ENCODE data around the gene OLFML2B. TPM values are rescaled to one million over a fixed set of nuclear protein-coding genes. Genes with fewer than 3 reads are reported as not detected.
A peak's percentile ranks its signal among the peaks of the same experiment; 100 is the strongest.
"Not testable (repeated sequence)": the region's sequence is repeated elsewhere in the genome, so short reads cannot be mapped to it uniquely, and the experiment has no call there.

The OLFML2B gene
- total RNA-seq (16.0 TPM), polyA plus RNA-seq (11.9 TPM)

GRCh38 chr1:162023547-162024501 lies at the start of gene OLFML2B:
TSS of gene OLFML2B (minus strand) at chr1:162023869. CDS start at chr1:162023430, 439 bp downstream.
- Histone ChIP-seq H3K4me3 (ENCODE audit: low read depth, low read length) (peak within 1 kb of the TSS; percentile 45), H3K36me3 (ENCODE audit: insufficient read depth) (no peaks in the 10 kb centered on the region), H3K27ac (ENCODE audit: low read depth) (no peak within 1 kb of the TSS), H3K4me1 (ENCODE audit: insufficient read depth) (no peaks in the 10 kb centered on the region)
- no peak for DNase-seq (ENCODE audit: extremely low spot score)
- under 1% methylated on average over 85 of the region's 85 CpGs for WGBS

GRCh38 chr1:162072740-162073139 lies 49.1 kb upstream of the OLFML2B start:
- WGBS: 71% methylated on average over 3 of the region's 3 CpGs
- Histone ChIP-seq H3K4me3 (ENCODE audit: low read depth, low read length) (no peak overlapping the region), H3K27ac (ENCODE audit: low read depth) (no peak overlapping the region), H3K36me3 (ENCODE audit: insufficient read depth) (no peaks in the 10 kb centered on the region), H3K4me1 (ENCODE audit: insufficient read depth) (no peaks in the 10 kb centered on the region)
- DNase-seq (ENCODE audit: extremely low spot score): no peak

- Histone ChIP-seq H3K36me3 (ENCODE audit: insufficient read depth) (no peaks in the 10 kb centered on the region), H3K27ac (ENCODE audit: low read depth) (no peak overlapping the region), H3K4me1 (ENCODE audit: insufficient read depth) (no peaks in the 10 kb centered on the region), H3K4me3 (ENCODE audit: low read depth, low read length) (peak overlapping the region; percentile 87)
- WGBS: 50% methylated on average over 7 of the region's 7 CpGs
- DNase-seq (ENCODE audit: extremely low spot score): no peak
Measured at GRCh38 chr1:162070825-162071224, 47.2 kb upstream of the OLFML2B start.

GRCh38 chr1:162070094-162070748 lies 46.6 kb upstream of the OLFML2B start:
- Histone ChIP-seq H3K36me3 (ENCODE audit: insufficient read depth) (no peaks in the 10 kb centered on the region), H3K4me1 (ENCODE audit: insufficient read depth) (no peaks in the 10 kb centered on the region), H3K4me3 (ENCODE audit: low read depth, low read length) (peak overlapping the region; percentile 87), H3K27ac (ENCODE audit: low read depth) (no peak overlapping the region)
- 2% methylated on average over 29 of the region's 29 CpGs for WGBS
- DNase-seq (ENCODE audit: extremely low spot score): no peak

- whole genome bisulfite sequencing: under 1% methylated on average over 95 of the region's 95 CpGs
- H3K36me3 ChIP-seq (ENCODE audit: insufficient read depth): no peaks in the 10 kb centered on the region
- DNase-seq (ENCODE audit: extremely low spot score): no peak
- H3K4me3 ChIP-seq (ENCODE audit: low read depth, low read length): peak within 1 kb of the TSS; percentile 87
- peak within 1 kb of the TSS; percentile 4 for H3K27ac ChIP-seq (ENCODE audit: low read depth)
- no peaks in the 10 kb centered on the region for H3K4me1 ChIP-seq (ENCODE audit: insufficient read depth)
Measured at GRCh38 chr1:162069334-162070093, 45.8 kb upstream of the OLFML2B start, which contains the start of gene NOS1AP. TSS of gene NOS1AP (plus strand) at chr1:162069691. CDS start at chr1:162070178, 487 bp downstream.

- Histone ChIP-seq H3K36me3 (ENCODE audit: insufficient read depth) (no peaks in the 10 kb centered on the region), H3K27ac (ENCODE audit: low read depth) (no peak overlapping the region), H3K4me3 (ENCODE audit: low read depth, low read length) (no peak overlapping the region), H3K4me1 (ENCODE audit: insufficient read depth) (no peaks in the 10 kb centered on the region)
- DNase-seq (ENCODE audit: extremely low spot score): no peak
- 96% methylated on average over 4 of the region's 4 CpGs for WGBS
Measured at GRCh38 chr1:162068301-162068700, 44.6 kb upstream of the OLFML2B start.

GRCh38 chr1:162067466-162067865 lies 43.8 kb upstream of the OLFML2B start:
- H3K4me3 ChIP-seq (ENCODE audit: low read depth, low read length): no peak overlapping the region
- H3K27ac ChIP-seq (ENCODE audit: low read depth): no peak overlapping the region
- DNase-seq (ENCODE audit: extremely low spot score): no peak
- WGBS: 62% methylated on average over 1 of the region's 1 CpG
- H3K4me1 ChIP-seq (ENCODE audit: insufficient read depth): no peaks in the 10 kb centered on the region
- no peaks in the 10 kb centered on the region for H3K36me3 ChIP-seq (ENCODE audit: insufficient read depth)

- 81% methylated on average over 4 of the region's 4 CpGs for WGBS
- DNase-seq (ENCODE audit: extremely low spot score); H3K36me3 ChIP-seq (ENCODE audit: insufficient read depth); H3K4me1 ChIP-seq (ENCODE audit: insufficient read depth); H3K27ac ChIP-seq (ENCODE audit: low read depth); H3K4me3 ChIP-seq (ENCODE audit: low read depth, low read length): not testable (repeated sequence)
Measured at GRCh38 chr1:162066836-162067235, 43.2 kb upstream of the OLFML2B start.

GRCh38 chr1:162065016-162065415 lies 41.3 kb upstream of the OLFML2B start:
- 79% methylated on average over 2 of the region's 2 CpGs for WGBS
- H3K36me3 ChIP-seq (ENCODE audit: insufficient read depth): no peaks in the 10 kb centered on the region
- DNase-seq (ENCODE audit: extremely low spot score): no peak
- H3K4me3 ChIP-seq (ENCODE audit: low read depth, low read length): no peak overlapping the region
- no peaks in the 10 kb centered on the region for H3K4me1 ChIP-seq (ENCODE audit: insufficient read depth)
- H3K27ac ChIP-seq (ENCODE audit: low read depth): no peak overlapping the region

GRCh38 chr1:162062542-162063015 lies 38.9 kb upstream of the OLFML2B start:
- peak; percentile 49 for DNase-seq (ENCODE audit: extremely low spot score)
- WGBS: 40% methylated on average over 4 of the region's 4 CpGs
- Histone ChIP-seq H3K36me3 (ENCODE audit: insufficient read depth) (no peaks in the 10 kb centered on the region), H3K4me1 (ENCODE audit: insufficient read depth) (no peaks in the 10 kb centered on the region), H3K27ac (ENCODE audit: low read depth) (no peak overlapping the region), H3K4me3 (ENCODE audit: low read depth, low read length) (no peak overlapping the region)

- H3K4me1 ChIP-seq (ENCODE audit: insufficient read depth): no peaks in the 10 kb centered on the region
- 99% methylated on average over 1 of the region's 1 CpG for WGBS
- H3K4me3 ChIP-seq (ENCODE audit: low read depth, low read length): no peak overlapping the region
- no peak overlapping the region for H3K27ac ChIP-seq (ENCODE audit: low read depth)
- no peak for DNase-seq (ENCODE audit: extremely low spot score)
- no peaks in the 10 kb centered on the region for H3K36me3 ChIP-seq (ENCODE audit: insufficient read depth)
Measured at GRCh38 chr1:162060314-162060713, 36.6 kb upstream of the OLFML2B start.

GRCh38 chr1:162059721-162060120 lies 36.1 kb upstream of the OLFML2B start:
- Histone ChIP-seq H3K4me3 (ENCODE audit: low read depth, low read length) (no peak overlapping the region), H3K27ac (ENCODE audit: low read depth) (no peak overlapping the region), H3K4me1 (ENCODE audit: insufficient read depth) (no peaks in the 10 kb centered on the region), H3K36me3 (ENCODE audit: insufficient read depth) (no peaks in the 10 kb centered on the region)
- WGBS: 83% methylated on average over 3 of the region's 3 CpGs
- no peak for DNase-seq (ENCODE audit: extremely low spot score)

- H3K4me3 ChIP-seq (ENCODE audit: low read depth, low read length): no peak overlapping the region
- no peaks in the 10 kb centered on the region for H3K36me3 ChIP-seq (ENCODE audit: insufficient read depth)
- no peaks in the 10 kb centered on the region for H3K4me1 ChIP-seq (ENCODE audit: insufficient read depth)
- DNase-seq (ENCODE audit: extremely low spot score): no peak
- H3K27ac ChIP-seq (ENCODE audit: low read depth): no peak overlapping the region
- WGBS: 91% methylated on average over 3 of the region's 3 CpGs
Measured at GRCh38 chr1:162056579-162056978, 32.9 kb upstream of the OLFML2B start.
